ENCODE measurements around the gene GPR15LG. TPM values are rescaled to one million over a fixed set of nuclear protein-coding genes. Genes with fewer than 3 reads are reported as not detected.

GPR15LG gene
- total RNA-seq, 1 experiment from 2014 or later = not detected

GRCh38 chr10:84137811-84138210 lies 35.8 kb upstream of the GPR15LG start:
- Histone ChIP-seq H3K4me1 (ENCODE audit: control insufficient read depth in 1 of 2, insufficient read depth in 2 of 2, low read length in 2 of 2) (peaks cover 4 to 19% of the 10 kb centered on the region in 2 experiments; a peak in 2 of 4 replicates), H4K20me1 (ENCODE audit: insufficient read depth) (no peaks in the 10 kb centered on the region), H3K36me3 (ENCODE audit: control insufficient read depth in 1 of 2, insufficient read depth in 2 of 2, low read length in 2 of 2) (peaks cover 9 to 10% of the 10 kb centered on the region in 2 experiments; a peak in 3 of 4 replicates), H3K79me2 (ENCODE audit: insufficient read depth, low read length) (peaks cover 33% of the 10 kb centered on the region), H3K4me2 (ENCODE audit: low read length) (no peak overlapping the region), H3K27me3 (ENCODE audit: insufficient read depth, low read length) (no peaks in the 10 kb centered on the region), H2AFZ (ENCODE audit: low read depth, low read length, poor library complexity, severe bottlenecking) (peak overlapping the region; percentile 49), H3K9me3 (ENCODE audit: control insufficient read depth in 1 of 2, insufficient read depth in 1 of 2, low read depth in 1 of 2, low read length in 2 of 2) (no peaks in the 10 kb centered on the region), H3K4me3 (replicated peaks in 1 of 2; ENCODE audit: low read depth in 1 of 2, low read length in 2 of 2) (no peak overlapping the region), H3K27ac (ENCODE audit: low read depth, low read length) (no peak overlapping the region), H3K9ac (ENCODE audit: low read length) (no peak overlapping the region), H3K9me2 (ENCODE audit: insufficient read depth) (no peaks in the 10 kb centered on the region)
- ChIA-PET POLR2A (no interaction called here), RAD21 (ENCODE audit: low non-redundant PET in 1 of 2, low total read pairs in 2 of 2, uncharacterized antibody in 2 of 2, unreplicated experiment in 2 of 2) (no interaction called here), CTCF (interaction anchor here (1.2 to 2.7 kb wide), 2 partner anchors 10 to 411 kb away, joined by 4 to 24 read pairs; no protein-coding TSS in a partner anchor)
- TF ChIP-seq EGR1 (IDR thresholded peaks at IDR 0.05; ENCODE audit: low read depth) (no peak), CEBPB (IDR thresholded peaks at IDR 0.05; ENCODE audit: low read depth) (no peak), SIN3A (IDR thresholded peaks at IDR 0.05; ENCODE audit: low read depth) (no peak), MAX (IDR thresholded peaks at IDR 0.05) (no peak), JUND (IDR thresholded peaks at IDR 0.05) (no peak), RAD21 (IDR thresholded peaks at IDR 0.05; ENCODE audit: low read depth) (no peak), POLR2A (IDR thresholded peaks at IDR 0.05; ENCODE audit: borderline replicate concordance, extremely low read depth, insufficient read depth, insufficient read length) (no peak), YY1 (IDR thresholded peaks at IDR 0.05; ENCODE audit: extremely low read depth, insufficient replicate concordance, low read depth, low read length) (no peak), ZNF274 (IDR thresholded peaks at IDR 0.05; ENCODE audit: low read depth, low read length) (no peak), ZFX (IDR thresholded peaks at IDR 0.05) (no peak), SRF (IDR thresholded peaks at IDR 0.05; ENCODE audit: low read depth) (no peak)
- no peak for ATAC-seq
- intact Hi-C loops (cut with micrococcal nuclease) = no loop called here
- DNase-seq (ENCODE audit: low read depth, low spot score) = no peak
- BruUV-seq (replicated peaks) = no TSS peak

- H3K4me1 ChIP-seq (ENCODE audit: control insufficient read depth in 1 of 2, insufficient read depth in 2 of 2, low read length in 2 of 2) = peaks cover 4 to 19% of the 10 kb centered on the region in 2 experiments; a peak in 2 of 4 replicates
- H3K36me3 ChIP-seq (ENCODE audit: control insufficient read depth in 1 of 2, insufficient read depth in 2 of 2, low read length in 2 of 2) = peaks cover 17 to 18% of the 10 kb centered on the region in 2 experiments
- H3K4me3 ChIP-seq (replicated peaks in 1 of 2; ENCODE audit: low read depth in 1 of 2, low read length in 2 of 2) = peak overlapping the region; percentile 37 to 95
- peak overlapping the region; percentile 98 for H2AFZ ChIP-seq (ENCODE audit: low read depth, low read length, poor library complexity, severe bottlenecking)
- no peaks in the 10 kb centered on the region for H4K20me1 ChIP-seq (ENCODE audit: insufficient read depth)
- H3K79me2 ChIP-seq (ENCODE audit: insufficient read depth, low read length) = peaks cover 40% of the 10 kb centered on the region
- no peaks in the 10 kb centered on the region for H3K9me3 ChIP-seq (ENCODE audit: control insufficient read depth in 1 of 2, insufficient read depth in 1 of 2, low read depth in 1 of 2, low read length in 2 of 2)
- intact Hi-C loops (cut with micrococcal nuclease) = no loop called here
- no peak for DNase-seq (ENCODE audit: low read depth, low spot score)
- H3K27ac ChIP-seq (ENCODE audit: low read depth, low read length) = peak overlapping the region; percentile 20; the same call in 1 of the 2 replicates
- no peaks in the 10 kb centered on the region for H3K9me2 ChIP-seq (ENCODE audit: insufficient read depth)
- ChIA-PET CTCF (interaction anchor here (0.8 to 2.7 kb wide), 6 partner anchors 10 to 410 kb away, joined by 3 to 24 read pairs (median 3); no protein-coding TSS in a partner anchor), POLR2A (interaction anchor here (1.3 kb wide), 1 partner anchor 16 kb away, joined by 3 read pairs; no protein-coding TSS in a partner anchor), RAD21 (ENCODE audit: low non-redundant PET in 1 of 2, low total read pairs in 2 of 2, uncharacterized antibody in 2 of 2, unreplicated experiment in 2 of 2) (no interaction called here)
- peak overlapping the region; percentile 60 for H3K9ac ChIP-seq (ENCODE audit: low read length)
- peak overlapping the region; percentile 75 for H3K4me2 ChIP-seq (ENCODE audit: low read length)
- TSS peak; percentile 99 for BruUV-seq (replicated peaks)
- H3K27me3 ChIP-seq (ENCODE audit: insufficient read depth, low read length) = no peaks in the 10 kb centered on the region
- ATAC-seq = no peak
- TF ChIP-seq ZBTB33 (IDR thresholded peaks at IDR 0.05; ENCODE audit: extremely low read depth, insufficient replicate concordance, low read length) = no peak
- TF ChIP-seq JUND (IDR thresholded peaks at IDR 0.05) = no peak
- no peak for TF ChIP-seq EZH2phosphoT487 (IDR thresholded peaks at IDR 0.05; ENCODE audit: borderline replicate concordance)
- no peak for TF ChIP-seq ATF3 (IDR thresholded peaks at IDR 0.05)
- TF ChIP-seq ZNF274 (IDR thresholded peaks at IDR 0.05; ENCODE audit: low read depth, low read length) = no peak
- TF ChIP-seq ZFX (IDR thresholded peaks at IDR 0.05) = no peak
- TF ChIP-seq ELF1 (IDR thresholded peaks at IDR 0.05; ENCODE audit: borderline replicate concordance, low read depth) = no peak
- TF ChIP-seq EGR1 (IDR thresholded peaks at IDR 0.05; ENCODE audit: low read depth) = no peak
- TF ChIP-seq CEBPB (IDR thresholded peaks at IDR 0.05; ENCODE audit: low read depth) = no peak
- TF ChIP-seq SP1 (IDR thresholded peaks at IDR 0.05; ENCODE audit: low read depth) = no peak
- TF ChIP-seq TCF7L2 (IDR thresholded peaks at IDR 0.05; ENCODE audit: borderline replicate concordance, extremely low read depth, insufficient read depth, insufficient read length) = no peak
- TF ChIP-seq CBX3 (IDR thresholded peaks at IDR 0.05; ENCODE audit: low read depth) = no peak
- no peak for TF ChIP-seq POLR2AphosphoS5 (IDR thresholded peaks at IDR 0.05; ENCODE audit: low read depth, low read length)
- no peak for TF ChIP-seq FOSL1 (IDR thresholded peaks at IDR 0.05; ENCODE audit: low read depth)
These were observed 35.0 kb upstream of the GPR15LG start for GRCh38 chr10:84138478-84139125.
